HUES64 (cell line): Measurements from ENCODE around the gene TMEM176A.
"Not testable (repeated sequence)": the region's sequence is repeated elsewhere in the genome, so short reads cannot be mapped to it uniquely, and the experiment has no call there.

ENCODE experiments used
- H3K27ac ChIP-seq: 2 replicates; pipeline ENCODE4 v1.7.0; 2013; ENCODE audit warnings: low read depth, low read length, inconsistent platforms
- H3K27me3 ChIP-seq: 2 replicates; pipeline ENCODE4 v1.6.1; 2013; ENCODE audit warnings: mild to moderate bottlenecking, low read length; ENCODE audit not compliant: insufficient read depth
- H3K36me3 ChIP-seq: 2 replicates; pipeline ENCODE4 v1.6.1; 2013; ENCODE audit warnings: mild to moderate bottlenecking, low read length; ENCODE audit not compliant: insufficient read depth
- H3K4me1 ChIP-seq: 2 replicates; pipeline ENCODE4 v1.6.1; 2013; ENCODE audit warnings: mild to moderate bottlenecking, low read length, moderate library complexity; ENCODE audit not compliant: insufficient read depth
- H3K4me3 ChIP-seq: 2 replicates; pipeline ENCODE4 v1.5.1; 2013; ENCODE audit warnings: mild to moderate bottlenecking, low read length, moderate library complexity
- H3K9ac ChIP-seq: 2 replicates; pipeline ENCODE4 v1.6.1; 2013; ENCODE audit warnings: mild to moderate bottlenecking, low read depth, low read length
- H3K9me3 ChIP-seq: 2 replicates; pipeline ENCODE4 v1.6.1; 2013; ENCODE audit warnings: low read depth, low read length; ENCODE audit not compliant: insufficient read depth
- WGBS: fragments of 150-250, 120-280 bp; methylation state at CpG from one replicate; pipeline ENCODE4 v1.1.7; 2013; ENCODE audit warnings: missing lambda C conversion rate; 5-methylcytosine and 5-hydroxymethylcytosine counted together

Gene TMEM176A

DNA sequence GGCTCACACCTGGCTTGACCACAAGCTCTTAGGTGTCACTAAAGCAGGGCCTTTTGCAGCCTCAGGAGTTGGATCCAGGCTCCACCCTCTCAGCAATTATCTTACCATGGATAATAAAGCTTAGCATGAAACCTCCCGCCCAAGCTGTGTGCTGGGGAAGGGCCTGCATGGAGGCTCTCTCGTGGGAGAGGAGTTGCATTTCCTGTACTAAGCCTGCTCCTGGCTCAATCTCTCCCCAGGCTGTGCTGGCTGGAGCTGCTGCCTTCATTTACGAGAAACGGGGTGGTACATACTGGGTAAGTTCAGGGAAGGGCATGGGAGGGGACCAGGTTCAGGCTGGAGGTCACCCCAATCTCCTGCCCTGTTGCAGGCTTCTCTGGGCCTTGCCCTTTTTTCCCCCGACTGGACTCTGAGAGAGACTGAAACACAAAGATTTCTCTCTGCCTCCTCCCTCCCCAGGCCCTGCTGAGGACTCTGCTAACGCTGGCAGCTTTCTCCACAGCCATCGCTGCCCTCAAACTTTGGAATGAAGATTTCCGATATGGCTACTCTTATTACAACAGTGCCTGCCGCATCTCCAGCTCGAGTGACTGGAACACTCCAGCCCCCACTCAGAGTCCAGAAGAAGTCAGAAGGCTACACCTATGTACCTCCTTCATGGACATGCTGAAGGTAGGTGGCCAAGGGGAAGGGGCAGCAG is 2.7 kb downstream of the TMEM176A start:
- Histone ChIP-seq H3K9ac (no peak overlapping the region), H3K36me3 (no peaks in the 10 kb centered on the region), H3K4me1 (no peaks in the 10 kb centered on the region), H3K27ac (no peak overlapping the region), H3K27me3 (peaks cover 55% of the 10 kb centered on the region), H3K9me3 (peaks cover 17% of the 10 kb centered on the region), H3K4me3 (no peak overlapping the region)
- WGBS, result 72% methylated on average over 10 of the region's 10 CpGs

DNA sequence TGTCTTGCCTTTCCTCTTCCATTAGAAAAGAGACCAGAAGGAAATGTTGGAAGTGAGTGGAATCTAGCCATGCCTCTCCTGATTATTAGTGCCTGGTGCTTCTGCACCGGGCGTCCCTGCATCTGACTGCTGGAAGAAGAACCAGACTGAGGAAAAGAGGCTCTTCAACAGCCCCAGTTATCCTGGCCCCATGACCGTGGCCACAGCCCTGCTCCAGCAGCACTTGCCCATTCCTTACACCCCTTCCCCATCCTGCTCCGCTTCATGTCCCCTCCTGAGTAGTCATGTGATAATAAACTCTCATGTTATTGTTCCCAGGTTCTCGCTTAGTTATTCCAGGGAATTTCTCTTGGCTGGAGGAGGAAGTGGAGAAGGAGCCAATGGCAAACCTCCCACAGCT is 4.2 kb downstream of the TMEM176A start:
- Histone ChIP-seq H3K36me3 (no peaks in the 10 kb centered on the region), H3K9ac (no peak overlapping the region), H3K27ac (no peak overlapping the region), H3K9me3 (peaks cover 17% of the 10 kb centered on the region), H3K4me1 (no peaks in the 10 kb centered on the region), H3K27me3 (peaks cover 40% of the 10 kb centered on the region), H3K4me3 (no peak overlapping the region)
- 93% methylated on average over 5 of the region's 5 CpGs for WGBS

DNA sequence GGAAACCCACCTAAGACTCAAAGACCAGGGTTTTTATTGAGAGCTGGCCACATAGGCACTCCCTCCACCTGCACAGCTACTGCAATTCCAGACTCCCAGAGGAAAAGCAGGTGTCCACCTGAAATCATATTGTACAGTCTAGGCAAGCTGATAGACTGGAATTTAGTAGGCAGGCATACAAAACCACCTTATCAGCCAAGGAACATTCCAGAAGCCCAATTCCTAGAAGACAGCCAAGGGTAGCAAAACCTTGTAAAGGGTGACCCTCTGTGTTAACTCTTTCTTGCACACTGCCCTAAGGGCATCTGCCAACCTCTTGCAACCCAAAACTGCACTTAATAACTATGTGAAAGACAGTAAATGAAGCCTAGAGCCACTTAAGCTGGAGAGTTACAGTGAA is 5.3 kb downstream of the TMEM176A start:
- Histone ChIP-seq H3K9ac (no peak overlapping the region), H3K36me3 (no peaks in the 10 kb centered on the region), H3K27me3 (peaks cover 30% of the 10 kb centered on the region), H3K9me3 (peaks cover 17% of the 10 kb centered on the region), H3K27ac (no peak overlapping the region), H3K4me3 (no peak overlapping the region), H3K4me1 (no peaks in the 10 kb centered on the region)

DNA sequence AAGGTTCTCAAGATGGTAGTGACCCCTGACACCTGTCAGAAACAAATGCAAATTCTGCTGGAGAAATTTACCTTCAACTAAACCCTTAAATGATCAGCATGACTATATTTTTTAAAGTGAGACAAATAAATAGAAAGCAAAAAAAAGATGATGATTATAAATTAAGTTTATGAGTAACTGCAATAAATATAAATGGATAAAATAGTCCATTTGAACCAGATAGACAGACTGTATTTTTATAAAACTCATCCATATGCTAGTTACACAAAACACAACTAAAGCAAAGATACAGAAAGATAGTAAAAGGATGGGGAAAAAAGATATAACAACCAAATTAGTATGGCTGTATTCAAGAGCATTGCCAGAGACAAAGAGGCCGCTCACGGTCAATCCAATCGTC is 5.9 kb downstream of the TMEM176A start:
- peaks cover 17% of the 10 kb centered on the region for H3K9me3 ChIP-seq
- peaks cover 24% of the 10 kb centered on the region for H3K27me3 ChIP-seq
- WGBS, result 86% methylated on average over 3 of the region's 3 CpGs
- H3K4me1 ChIP-seq, result no peaks in the 10 kb centered on the region
- H3K4me3 ChIP-seq, result no peak overlapping the region
- H3K36me3 ChIP-seq, result no peaks in the 10 kb centered on the region
- no peak overlapping the region for H3K9ac ChIP-seq
- no peak overlapping the region for H3K27ac ChIP-seq

DNA sequence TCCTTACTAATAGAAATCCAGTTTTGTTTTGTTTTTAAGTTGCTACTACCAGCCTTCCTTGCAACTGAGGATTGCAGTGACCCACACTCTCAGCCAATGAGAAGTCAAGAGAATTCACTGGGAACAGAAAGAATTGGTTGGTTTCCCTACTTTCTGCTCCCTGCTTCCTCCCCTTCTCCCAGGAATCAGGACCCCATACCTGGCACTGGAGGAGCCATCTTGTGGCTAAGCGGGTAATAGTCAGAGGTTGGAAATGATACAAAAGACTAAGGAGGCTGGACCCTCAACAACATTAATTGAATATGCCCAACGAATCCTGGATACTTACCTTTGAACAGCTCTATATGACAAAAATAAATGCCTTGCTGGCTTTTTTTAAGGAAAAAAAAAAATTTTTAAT is 6.3 kb downstream of the TMEM176A start:
- H3K36me3 ChIP-seq, result no peaks in the 10 kb centered on the region
- peaks cover 20% of the 10 kb centered on the region for H3K27me3 ChIP-seq
- peaks cover 17% of the 10 kb centered on the region for H3K9me3 ChIP-seq
- no peak overlapping the region for H3K4me3 ChIP-seq
- no peak overlapping the region for H3K27ac ChIP-seq
- no peaks in the 10 kb centered on the region for H3K4me1 ChIP-seq
- WGBS, result 71% methylated on average over 2 of the region's 2 CpGs
- no peak overlapping the region for H3K9ac ChIP-seq

DNA sequence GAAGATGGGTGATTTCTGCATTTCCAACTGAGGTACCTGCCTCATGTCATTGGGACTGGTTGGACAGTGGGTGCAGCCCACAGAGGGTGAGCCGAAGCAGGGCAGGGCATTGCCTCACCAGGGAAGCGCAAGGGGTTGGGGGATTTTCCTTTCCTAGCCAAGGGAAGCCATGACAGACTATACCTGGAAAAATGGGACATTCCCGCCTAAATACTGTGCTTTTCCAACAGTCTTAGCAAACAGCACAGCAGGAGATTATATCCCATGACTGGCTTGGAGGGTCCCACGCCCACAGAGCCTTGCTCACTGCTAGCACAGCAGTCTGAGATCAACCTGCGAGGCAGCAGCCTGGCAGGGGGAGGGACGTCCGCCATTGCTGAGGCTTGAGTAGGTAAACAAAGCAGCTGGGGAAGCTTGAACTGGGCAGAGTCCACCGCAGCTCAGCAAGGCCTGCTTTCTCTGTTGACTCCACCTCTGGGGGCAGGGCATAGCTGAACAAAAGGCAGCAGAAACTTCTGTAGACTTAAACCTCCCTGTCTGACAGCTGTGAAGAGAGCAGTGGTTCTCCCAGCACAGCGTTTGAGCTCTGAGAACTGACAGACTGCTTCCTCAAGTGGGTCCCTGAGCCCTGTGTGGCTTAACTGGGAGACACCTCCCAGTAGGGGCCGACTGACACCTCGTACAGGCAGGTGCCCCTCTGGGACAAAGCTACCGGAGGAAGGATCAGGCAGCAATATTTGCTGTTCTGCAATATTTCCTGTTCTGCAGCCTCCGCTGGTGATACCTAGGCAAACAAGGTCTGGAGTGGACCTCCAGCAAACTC is 7.3 kb downstream of the TMEM176A start:
- not testable (repeated sequence) for H3K27ac ChIP-seq, H3K4me3 ChIP-seq, H3K9ac ChIP-seq, H3K4me1 ChIP-seq, H3K27me3 ChIP-seq, H3K36me3 ChIP-seq
- peaks cover 17% of the 10 kb centered on the region for H3K9me3 ChIP-seq
- 75% methylated on average over 13 of the region's 13 CpGs for WGBS

DNA sequence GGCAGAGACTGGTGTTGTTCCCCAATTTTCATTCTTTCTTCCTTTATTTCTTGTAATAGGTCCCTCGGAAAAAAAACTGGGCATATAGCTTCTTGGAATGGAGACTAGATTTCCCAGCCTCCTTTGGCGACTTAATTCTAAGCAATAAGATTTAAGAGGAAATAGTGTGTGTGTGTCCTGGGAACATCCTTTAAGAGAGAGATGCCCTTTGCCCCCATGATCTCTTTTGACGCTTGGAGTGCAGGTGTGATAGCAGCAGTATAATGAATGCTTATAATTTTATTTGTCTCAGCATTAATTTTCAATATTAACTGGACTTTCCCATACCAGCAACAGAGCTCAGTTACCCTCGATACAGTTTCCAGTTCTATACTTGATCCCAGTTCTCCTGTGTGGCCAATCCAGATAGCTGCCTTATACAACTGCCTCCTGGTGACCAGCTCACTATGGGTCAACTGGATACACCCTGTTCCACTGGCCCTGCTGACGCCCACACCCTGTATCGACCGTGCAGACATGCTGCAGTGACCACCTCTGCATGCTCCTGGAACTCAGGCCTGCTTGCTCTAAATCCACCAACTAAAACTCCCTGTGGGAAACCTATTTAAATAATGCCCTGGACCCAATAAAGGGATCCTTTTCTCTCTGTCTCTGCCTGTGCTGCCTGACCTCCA is 13.9 kb downstream of the TMEM176A start:
- Histone ChIP-seq H3K36me3 (no peaks in the 10 kb centered on the region), H3K4me1 (no peaks in the 10 kb centered on the region), H3K9ac (no peak overlapping the region), H3K4me3 (no peak overlapping the region), H3K9me3 (peaks cover 13% of the 10 kb centered on the region), H3K27ac (no peak overlapping the region), H3K27me3 (no peaks in the 10 kb centered on the region)
- WGBS, result 74% methylated on average over 7 of the region's 7 CpGs

DNA sequence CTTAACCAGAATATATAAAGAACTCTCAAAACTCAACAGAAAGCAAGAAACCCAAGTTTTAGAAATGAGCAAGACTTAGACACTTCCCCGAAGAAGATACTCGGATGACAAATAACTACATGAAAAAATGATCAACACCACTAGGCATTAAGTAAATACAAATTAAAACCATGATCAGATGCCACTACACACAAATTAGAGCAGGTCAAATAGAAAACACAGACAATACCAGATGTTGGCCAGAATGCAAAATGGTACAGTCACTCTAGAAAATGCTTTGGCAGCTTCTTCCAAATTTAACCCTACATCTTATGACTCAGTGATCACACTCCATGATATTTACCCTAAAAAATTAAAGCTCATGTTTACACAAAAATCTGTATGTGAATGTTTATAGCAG is 18.4 kb downstream of the TMEM176A start:
- H3K4me1 ChIP-seq, result no peaks in the 10 kb centered on the region
- peaks cover 13% of the 10 kb centered on the region for H3K9me3 ChIP-seq
- no peak overlapping the region for H3K27ac ChIP-seq
- H3K4me3 ChIP-seq, result no peak overlapping the region
- WGBS, result 94% methylated on average over 2 of the region's 2 CpGs
- no peaks in the 10 kb centered on the region for H3K36me3 ChIP-seq
- H3K9ac ChIP-seq, result no peak overlapping the region
- H3K27me3 ChIP-seq, result no peaks in the 10 kb centered on the region

DNA sequence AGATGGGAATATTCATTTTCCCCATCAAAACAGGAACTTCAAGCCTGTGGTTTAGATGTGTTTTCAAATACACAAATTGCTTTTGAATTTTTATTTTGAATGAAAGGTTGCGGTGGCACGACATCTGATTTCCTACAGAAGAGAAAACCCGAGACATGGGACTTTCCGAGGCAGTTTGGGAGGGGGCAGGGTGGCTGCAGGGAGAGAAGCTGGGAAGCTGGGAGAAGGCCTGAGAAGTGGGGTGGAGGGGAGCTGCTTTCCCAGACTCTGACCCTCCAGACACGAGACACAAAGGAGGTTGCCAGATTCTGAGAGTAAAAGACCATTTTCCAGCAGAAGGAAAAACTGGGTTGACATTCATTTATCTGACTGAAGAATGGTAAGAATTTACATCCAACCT is 19.6 kb downstream of the TMEM176A start:
- WGBS, result 80% methylated on average over 5 of the region's 5 CpGs
- Histone ChIP-seq H3K27me3 (no peaks in the 10 kb centered on the region), H3K4me1 (no peaks in the 10 kb centered on the region)

DNA sequence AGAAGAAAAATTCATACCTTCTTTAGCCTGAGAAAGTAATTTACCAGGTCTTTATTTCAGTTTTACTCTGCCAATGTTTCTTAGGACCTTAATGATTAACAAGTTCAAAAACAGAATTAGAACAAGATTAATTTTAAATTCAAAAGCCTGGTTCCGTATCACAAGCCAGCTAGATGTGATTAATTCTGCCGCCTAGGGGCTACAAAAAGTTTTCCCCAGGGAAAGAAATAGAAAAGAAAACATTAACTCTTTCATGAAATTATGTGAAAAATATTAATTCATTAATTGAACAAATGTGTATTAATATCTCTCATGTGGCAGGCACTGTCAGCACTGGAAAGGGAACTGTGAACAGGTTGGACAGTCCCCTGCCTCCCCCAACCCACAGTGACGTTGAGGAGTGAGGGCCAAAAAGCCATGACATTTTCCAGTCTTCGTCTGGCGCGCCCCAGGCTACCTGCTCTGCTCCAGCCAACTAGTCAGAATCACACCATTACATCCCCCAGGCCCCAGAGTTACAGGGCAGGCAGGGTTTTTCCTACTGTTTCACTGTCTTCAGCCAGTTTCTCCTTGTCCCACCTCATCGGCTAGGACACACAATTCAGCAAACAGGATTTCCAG is 20.1 kb downstream of the TMEM176A start:
- Histone ChIP-seq H3K27ac (no peak overlapping the region), H3K27me3 (no peaks in the 10 kb centered on the region), H3K4me3 (no peak overlapping the region), H3K4me1 (no peaks in the 10 kb centered on the region), H3K9ac (no peak overlapping the region), H3K36me3 (no peaks in the 10 kb centered on the region), H3K9me3 (peaks cover 12% of the 10 kb centered on the region)
- 91% methylated on average over 6 of the region's 7 CpGs for WGBS

More for the DNA sequence above, 19.6 kb downstream of the TMEM176A start:
- Histone ChIP-seq H3K9me3 (peaks cover 13% of the 10 kb centered on the region), H3K9ac (no peak overlapping the region), H3K36me3 (no peaks in the 10 kb centered on the region), H3K4me3 (no peak overlapping the region), H3K27ac (no peak overlapping the region)

DNA sequence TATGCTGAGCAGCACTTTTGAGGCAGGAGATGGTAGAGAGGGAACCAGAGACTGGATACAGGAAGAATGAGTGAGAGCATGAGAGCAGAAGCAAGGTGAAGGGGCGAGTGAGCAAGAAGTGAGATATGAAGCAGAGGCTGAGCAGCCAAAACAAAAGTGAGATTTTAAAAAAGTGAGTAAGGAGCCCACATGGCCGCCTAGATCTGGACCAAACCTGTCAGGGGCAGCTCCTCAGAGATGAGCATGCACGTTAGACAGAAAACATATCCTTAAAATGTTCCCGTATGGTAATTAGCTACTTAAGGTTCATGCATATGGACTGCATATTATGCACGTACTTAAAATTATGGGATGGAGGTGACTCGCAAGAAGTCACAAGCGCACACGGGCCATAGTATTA is 22.5 kb downstream of the TMEM176A start:
- Histone ChIP-seq H3K4me1 (no peaks in the 10 kb centered on the region), H3K27ac (no peak overlapping the region), H3K9me3 (no peaks in the 10 kb centered on the region; the same call in 1 of the 2 replicates), H3K4me3 (no peak overlapping the region), H3K27me3 (no peaks in the 10 kb centered on the region), H3K36me3 (no peaks in the 10 kb centered on the region), H3K9ac (no peak overlapping the region)
- 92% methylated on average over 8 of the region's 8 CpGs for WGBS
